ENCODE data around the gene LDAF1.
"Not testable (repeated sequence)": the region's sequence is repeated elsewhere in the genome, so short reads cannot be mapped to it uniquely, and the experiment has no call there.

The LDAF1 gene

DNA sequence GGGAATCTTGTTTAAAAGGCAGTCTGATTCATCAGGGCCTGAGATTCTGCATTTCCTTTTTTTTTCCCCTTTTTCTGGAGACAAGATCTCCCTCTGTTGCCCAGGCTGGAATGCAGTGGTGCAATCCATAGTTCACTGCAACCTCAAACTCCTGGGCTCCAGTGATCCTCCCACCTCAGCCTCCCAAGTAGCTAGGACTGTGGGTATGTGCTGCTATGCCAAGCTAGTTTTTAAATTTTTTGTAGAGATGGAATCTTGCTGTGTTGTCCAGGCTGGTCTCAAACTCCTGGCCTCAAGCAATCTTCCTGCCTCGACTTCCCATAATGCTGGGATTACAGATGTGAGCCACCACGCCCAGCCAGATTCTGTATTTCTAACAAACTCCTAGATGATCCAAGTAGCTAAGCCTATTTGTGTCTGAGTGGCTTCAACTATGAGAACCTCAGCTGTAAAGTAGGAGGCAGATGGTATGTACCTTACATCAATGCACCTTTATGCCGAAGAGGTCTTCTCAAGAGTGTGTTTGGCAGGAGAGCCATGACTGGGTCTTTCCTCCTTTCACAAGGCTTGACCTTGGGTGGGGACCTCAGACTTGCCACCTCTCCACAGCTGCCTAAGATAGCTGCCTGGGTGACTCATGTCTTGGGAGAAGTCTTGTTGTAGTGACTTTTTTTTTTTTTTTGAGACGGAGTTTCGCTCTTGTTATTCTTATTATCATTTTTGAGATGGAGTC lies 10.9 kb downstream of the LDAF1 start:
- Mint-ChIP-seq H3K27me3 (no peaks in the 10 kb centered on the region), H3K4me1 (no peaks in the 10 kb centered on the region), H3K9me3 (no peaks in the 10 kb centered on the region), H3K27ac (no peak overlapping the region), H3K36me3 (peaks cover 32 to 55% of the 10 kb centered on the region in 2 donors), H3K4me3 (no peak overlapping the region)
- DNase-seq (no peak), ATAC-seq (replicated peaks) (no peak)

- H3K36me3 Mint-ChIP-seq, result peaks cover 34 to 51% of the 10 kb centered on the region in 2 donors
- DNase-seq; H3K27ac Mint-ChIP-seq; ATAC-seq (replicated peaks); H3K9me3 Mint-ChIP-seq; H3K4me1 Mint-ChIP-seq; H3K27me3 Mint-ChIP-seq; H3K4me3 Mint-ChIP-seq: not testable (repeated sequence)
Observed at GRCh38 chr16:21170116-21170515, 11.6 kb downstream of the LDAF1 start.

DNA sequence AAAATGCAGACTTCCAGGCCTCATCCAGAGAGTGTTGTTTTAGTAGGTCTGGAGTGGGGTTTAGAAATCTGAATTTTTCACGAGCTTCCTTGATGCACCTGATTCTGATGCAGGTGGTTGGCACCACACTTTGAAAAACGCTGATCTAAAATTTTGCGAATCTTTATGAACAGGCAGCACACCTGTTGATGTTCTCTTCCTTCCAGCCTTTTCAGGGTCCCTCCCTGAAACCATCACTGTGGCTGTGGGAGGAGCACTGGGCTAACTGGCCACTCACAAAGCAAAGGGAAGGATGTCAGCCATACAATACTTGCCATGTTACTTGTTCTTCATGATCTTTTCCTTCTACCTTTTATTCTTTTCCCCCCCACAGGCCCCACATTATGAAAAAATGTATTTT lies 14.2 kb downstream of the LDAF1 start:
- no peak for ATAC-seq (replicated peaks)
- H3K27ac Mint-ChIP-seq, result no peak overlapping the region
- H3K4me1 Mint-ChIP-seq, result no peaks in the 10 kb centered on the region
- H3K4me3 Mint-ChIP-seq, result no peak overlapping the region
- peaks cover 35 to 49% of the 10 kb centered on the region in 2 donors for H3K36me3 Mint-ChIP-seq
- H3K27me3 Mint-ChIP-seq, result no peaks in the 10 kb centered on the region
- no peak for DNase-seq
- H3K9me3 Mint-ChIP-seq, result no peaks in the 10 kb centered on the region

DNA sequence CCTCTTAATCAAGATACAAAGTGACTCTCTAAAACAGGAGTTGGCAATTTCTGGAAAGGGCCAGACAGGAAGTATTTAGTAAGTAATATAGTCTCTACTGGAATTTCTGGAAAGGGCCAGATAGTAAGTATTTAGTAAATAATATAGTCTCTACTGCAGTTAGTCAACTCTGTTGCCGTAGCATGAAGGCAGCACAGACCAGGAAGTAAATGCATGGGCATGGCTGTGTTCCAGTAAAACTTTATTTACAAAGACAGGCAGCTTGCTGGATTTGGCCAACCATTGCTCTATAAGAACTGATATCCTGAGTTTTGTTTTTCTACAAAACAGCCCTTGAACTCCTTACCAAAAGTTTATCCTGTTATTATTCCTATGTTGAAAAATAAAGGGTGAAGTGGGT lies 16.9 kb downstream of the LDAF1 start:
- Mint-ChIP-seq H3K4me1 (peaks cover 0 to 1% of the 10 kb centered on the region in 2 donors), H3K27me3 (no peaks in the 10 kb centered on the region), H3K27ac (no peak overlapping the region), H3K9me3 (peaks cover 0 to 4% of the 10 kb centered on the region in 2 donors), H3K36me3 (peaks cover 46 to 60% of the 10 kb centered on the region in 2 donors), H3K4me3 (no peak overlapping the region)
- DNase-seq (no peak), ATAC-seq (replicated peaks) (no peak)

GRCh38 chr16:21179126-21179982 lies 20.9 kb downstream of the LDAF1 start:
- H3K27me3 Mint-ChIP-seq, result no peaks in the 10 kb centered on the region
- no peak overlapping the region for H3K27ac Mint-ChIP-seq
- H3K9me3 Mint-ChIP-seq, result peaks cover 9 to 13% of the 10 kb centered on the region in 2 donors
- ATAC-seq (replicated peaks) (no peak), DNase-seq (no peak)
- no peak overlapping the region for H3K4me3 Mint-ChIP-seq
- H3K4me1 Mint-ChIP-seq, result peaks cover 2 to 3% of the 10 kb centered on the region in 2 donors
- peaks cover 52 to 58% of the 10 kb centered on the region in 2 donors for H3K36me3 Mint-ChIP-seq

- DNase-seq, result no peak
- ATAC-seq (replicated peaks), result no peak
- Mint-ChIP-seq H3K4me3 (no peak overlapping the region), H3K36me3 (peaks cover 54 to 61% of the 10 kb centered on the region in 2 donors), H3K4me1 (peaks cover 8% of the 10 kb centered on the region in 2 donors), H3K27ac (no peak overlapping the region), H3K9me3 (peaks cover 16 to 17% of the 10 kb centered on the region in 2 donors), H3K27me3 (no peaks in the 10 kb centered on the region)
Observed at GRCh38 chr16:21179983-21180365, 21.5 kb downstream of the LDAF1 start.

DNA sequence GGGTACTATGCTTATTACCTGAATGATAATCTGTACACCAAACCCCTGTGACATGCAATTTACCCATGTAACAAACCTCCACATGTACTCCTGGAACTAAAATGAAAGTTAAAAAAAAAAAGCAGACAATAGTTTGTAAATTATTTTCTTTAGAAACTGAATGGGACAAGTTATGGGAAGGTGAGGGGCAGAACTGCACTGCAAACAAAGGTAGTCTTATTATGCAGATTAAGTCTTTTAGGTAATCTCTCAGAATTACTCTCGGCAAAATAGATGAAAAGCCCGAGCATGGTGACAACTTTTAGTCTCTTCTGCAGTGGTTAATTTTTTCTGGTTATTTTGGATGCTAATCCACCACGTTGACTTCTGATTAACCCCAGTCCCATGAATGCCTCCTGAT lies 25.5 kb downstream of the LDAF1 start:
- Mint-ChIP-seq H3K4me1 (peaks cover 12 to 16% of the 10 kb centered on the region in 2 donors), H3K9me3 (peaks cover 14 to 16% of the 10 kb centered on the region in 2 donors), H3K4me3 (no peak overlapping the region), H3K27ac (no peak overlapping the region), H3K27me3 (no peaks in the 10 kb centered on the region), H3K36me3 (peaks cover 34 to 39% of the 10 kb centered on the region in 2 donors)
- no peak for ATAC-seq (replicated peaks)
- no peak for DNase-seq

GRCh38 chr16:21184834-21185233 lies 26.4 kb downstream of the LDAF1 start:
- Mint-ChIP-seq H3K27ac (peak overlapping the region; percentile 90), H3K4me1 (peaks cover 12 to 16% of the 10 kb centered on the region in 2 donors), H3K9me3 (peaks cover 14 to 16% of the 10 kb centered on the region in 2 donors), H3K4me3 (peak overlapping the region in 1 of 2 donors; percentile 21), H3K36me3 (peaks cover 30 to 32% of the 10 kb centered on the region in 2 donors), H3K27me3 (no peaks in the 10 kb centered on the region)
- peak; percentile 49 for DNase-seq
- ATAC-seq (replicated peaks), result peak; percentile 76 to 78

GRCh38 chr16:21185659-21186325 lies 27.3 kb downstream of the LDAF1 start:
- Mint-ChIP-seq H3K9me3 (peaks cover 16% of the 10 kb centered on the region in 2 donors), H3K36me3 (peaks cover 27 to 28% of the 10 kb centered on the region in 2 donors), H3K27me3 (no peaks in the 10 kb centered on the region), H3K4me1 (peaks cover 12 to 16% of the 10 kb centered on the region in 2 donors), H3K4me3 (no peak overlapping the region), H3K27ac (no peak overlapping the region)
- ATAC-seq (replicated peaks), result no peak
- no peak for DNase-seq

DNA sequence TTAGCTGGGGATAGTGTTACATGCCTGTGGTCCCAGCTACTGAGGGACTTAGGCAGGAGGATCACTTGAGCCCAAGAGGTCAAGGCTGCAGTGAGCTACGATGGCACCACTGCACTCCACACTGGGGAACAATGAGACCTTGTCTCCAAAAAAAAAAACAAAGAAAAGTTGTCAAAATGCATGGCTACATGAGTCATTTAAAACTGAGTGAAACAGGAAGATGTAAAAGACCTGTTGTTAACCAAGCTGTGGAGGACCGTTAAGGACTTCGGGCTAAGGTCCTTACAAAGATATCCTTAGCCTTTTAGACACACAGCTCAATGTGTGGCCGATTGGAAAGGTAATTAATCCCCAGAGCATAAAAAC lies 27.8 kb downstream of the LDAF1 start:
- H3K9me3 Mint-ChIP-seq, result peaks cover 16% of the 10 kb centered on the region in 2 donors
- peaks cover 23% of the 10 kb centered on the region in 2 donors for H3K36me3 Mint-ChIP-seq
- ATAC-seq (replicated peaks) (no peak), DNase-seq (no peak)
- H3K4me3 Mint-ChIP-seq, result no peak overlapping the region
- peaks cover 12 to 16% of the 10 kb centered on the region in 2 donors for H3K4me1 Mint-ChIP-seq
- no peaks in the 10 kb centered on the region for H3K27me3 Mint-ChIP-seq
- no peak overlapping the region for H3K27ac Mint-ChIP-seq

GRCh38 chr16:21189311-21189710 lies 30.8 kb downstream of the LDAF1 start:
- no peak overlapping the region for H3K4me3 Mint-ChIP-seq

GRCh38 chr16:21190013-21190412 lies 31.5 kb downstream of the LDAF1 start:
- DNase-seq, result no peak
- H3K4me1 Mint-ChIP-seq, result peaks cover 11 to 16% of the 10 kb centered on the region in 2 donors
- H3K27me3 Mint-ChIP-seq, result no peaks in the 10 kb centered on the region
- H3K27ac Mint-ChIP-seq, result no peak overlapping the region
- no peak overlapping the region for H3K4me3 Mint-ChIP-seq
- no peak for ATAC-seq (replicated peaks)
- H3K9me3 Mint-ChIP-seq, result peaks cover under 1 to 2% of the 10 kb centered on the region in 2 donors
- H3K36me3 Mint-ChIP-seq, result peaks cover 0 to under 1% of the 10 kb centered on the region in 2 donors

More at GRCh38 chr16:21189311-21189710, 30.8 kb downstream of the LDAF1 start:
- H3K9me3 Mint-ChIP-seq, result peaks cover 7 to 8% of the 10 kb centered on the region in 2 donors
- ATAC-seq (replicated peaks) (no peak), DNase-seq (no peak)
- no peak overlapping the region for H3K27ac Mint-ChIP-seq
- H3K4me1 Mint-ChIP-seq, result peaks cover 11 to 16% of the 10 kb centered on the region in 2 donors
- peaks cover 4 to 8% of the 10 kb centered on the region in 2 donors for H3K36me3 Mint-ChIP-seq
- no peaks in the 10 kb centered on the region for H3K27me3 Mint-ChIP-seq

GRCh38 chr16:21190599-21190998 lies 32.1 kb downstream of the LDAF1 start:
- H3K9me3 Mint-ChIP-seq, result peaks cover 0 to 2% of the 10 kb centered on the region in 2 donors
- H3K27me3 Mint-ChIP-seq, result no peaks in the 10 kb centered on the region
- H3K27ac Mint-ChIP-seq, result no peak overlapping the region
- ATAC-seq (replicated peaks), result no peak
- no peak overlapping the region for H3K4me3 Mint-ChIP-seq
- no peaks in the 10 kb centered on the region for H3K36me3 Mint-ChIP-seq
- no peak for DNase-seq
- peaks cover 14 to 22% of the 10 kb centered on the region in 2 donors for H3K4me1 Mint-ChIP-seq

DNA sequence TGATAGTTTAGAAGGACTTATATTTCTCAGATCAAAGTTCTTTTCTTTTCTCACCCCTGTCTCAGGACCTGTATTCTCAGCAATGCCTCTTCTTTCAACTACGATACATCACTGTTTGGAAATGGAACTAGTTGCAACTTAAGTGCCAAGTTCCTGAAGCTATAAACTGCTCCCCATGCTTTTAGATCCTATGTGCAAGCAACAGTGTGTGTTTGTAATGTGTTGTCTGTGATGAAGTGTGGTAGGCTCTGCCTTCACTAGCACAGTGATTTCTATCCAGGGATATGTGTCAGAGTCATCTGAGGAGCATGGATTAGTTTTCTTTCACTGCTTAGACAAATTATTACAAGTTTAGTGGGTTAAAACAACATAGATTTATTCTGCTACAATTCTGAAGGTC lies 34.5 kb downstream of the LDAF1 start:
- no peak for ATAC-seq (replicated peaks)
- DNase-seq, result no peak
- H3K27me3 Mint-ChIP-seq, result no peaks in the 10 kb centered on the region
- no peaks in the 10 kb centered on the region for H3K36me3 Mint-ChIP-seq
- peaks cover 0 to 2% of the 10 kb centered on the region in 2 donors for H3K9me3 Mint-ChIP-seq
- H3K4me1 Mint-ChIP-seq, result peaks cover 17 to 33% of the 10 kb centered on the region in 2 donors
- no peak overlapping the region for H3K27ac Mint-ChIP-seq
- no peak overlapping the region for H3K4me3 Mint-ChIP-seq

Measured in stimulated activated naive B cell treated with anti-CD40 and anti-IgM and Interleukin-4, amounts not matched to agents 10 μg/mL and 1 μg/mL and 100 μg/mL, for 72 hours (primary cell).